Muscle layer of colon (tissue), 2 donors: ENCODE results near the gene TNIK.

Source experiments
- H3K27ac ChIP-seq: one replicate; pipeline ENCODE4 v1.7.0; 2013; ENCODE audit warnings: low read depth, mild to moderate bottlenecking, low read length, moderate library complexity
- H3K27me3 ChIP-seq, 2 donors: one replicate each; pipeline ENCODE4 v1.7.0; 2013; ENCODE audit warnings: low read length in 2 of 2, mild to moderate bottlenecking in 2 of 2; ENCODE audit not compliant: insufficient read depth in 2 of 2, control insufficient read depth in 1 of 2
- H3K36me3 ChIP-seq: one replicate; pipeline ENCODE4 v1.7.0; 2013; ENCODE audit warnings: mild to moderate bottlenecking, low read length; ENCODE audit not compliant: insufficient read depth
- H3K4me1 ChIP-seq: one replicate; pipeline ENCODE4 v1.7.0; 2013; ENCODE audit warnings: mild to moderate bottlenecking, low read length; ENCODE audit not compliant: insufficient read depth
- H3K4me3 ChIP-seq, 2 donors: one replicate each; pipeline ENCODE4 v1.7.0; 2013; ENCODE audit warnings: low read length in 2 of 2, low read depth in 1 of 2, mild to moderate bottlenecking in 1 of 2, moderate library complexity in 1 of 2
- H3K9ac ChIP-seq: one replicate; pipeline ENCODE4 v1.7.0; 2013; ENCODE audit warnings: low read length
- H3K9me3 ChIP-seq: one replicate; pipeline ENCODE4 v1.7.0; 2013; ENCODE audit warnings: mild to moderate bottlenecking, low read length
- donor health status: abdominal sarcoma.
- donor health status: Adenocarcinoma of cecum.

Gene TNIK

GRCh38 chr3:171142985-171143384 lies 317.2 kb downstream of the TNIK start:
- peaks cover 6% of the 10 kb centered on the region for H3K36me3 ChIP-seq
- no peak overlapping the region for H3K4me3 ChIP-seq
- H3K9me3 ChIP-seq: no peaks in the 10 kb centered on the region
- H3K27me3 ChIP-seq: no peaks in the 10 kb centered on the region
- H3K4me1 ChIP-seq: no peaks in the 10 kb centered on the region
- H3K27ac ChIP-seq: no peak overlapping the region
- H3K9ac ChIP-seq: no peak overlapping the region

GRCh38 chr3:171140246-171140645 lies 320.0 kb downstream of the TNIK start:
- no peaks in the 10 kb centered on the region for H3K27me3 ChIP-seq
- H3K4me3 ChIP-seq: no peak overlapping the region
- H3K9me3 ChIP-seq: no peaks in the 10 kb centered on the region
- no peaks in the 10 kb centered on the region for H3K4me1 ChIP-seq
- H3K27ac ChIP-seq: no peak overlapping the region
- peaks cover 9% of the 10 kb centered on the region for H3K36me3 ChIP-seq
- H3K9ac ChIP-seq: no peak overlapping the region

GRCh38 chr3:171138027-171138426 lies 322.2 kb downstream of the TNIK start:
- H3K4me1 ChIP-seq: no peaks in the 10 kb centered on the region
- H3K27me3 ChIP-seq: no peaks in the 10 kb centered on the region
- H3K27ac ChIP-seq: no peak overlapping the region
- H3K4me3 ChIP-seq: no peak overlapping the region
- H3K9me3 ChIP-seq: no peaks in the 10 kb centered on the region
- H3K36me3 ChIP-seq: peaks cover 9% of the 10 kb centered on the region
- H3K9ac ChIP-seq: no peak overlapping the region

- Histone ChIP-seq H3K9ac (no peak overlapping the region), H3K36me3 (peaks cover 9% of the 10 kb centered on the region), H3K9me3 (no peaks in the 10 kb centered on the region), H3K4me1 (no peaks in the 10 kb centered on the region), H3K4me3 (no peak overlapping the region), H3K27me3 (no peaks in the 10 kb centered on the region), H3K27ac (no peak overlapping the region)
Measured at GRCh38 chr3:171135549-171135948, 324.7 kb downstream of the TNIK start.

GRCh38 chr3:171133796-171134569 lies 326.2 kb downstream of the TNIK start:
- Histone ChIP-seq H3K4me3 (no peak overlapping the region), H3K27ac (no peak overlapping the region), H3K36me3 (peaks cover 3% of the 10 kb centered on the region), H3K9me3 (no peaks in the 10 kb centered on the region), H3K9ac (no peak overlapping the region), H3K4me1 (no peaks in the 10 kb centered on the region), H3K27me3 (no peaks in the 10 kb centered on the region)

GRCh38 chr3:171133337-171133736 lies 326.9 kb downstream of the TNIK start:
- H3K27ac ChIP-seq: no peak overlapping the region
- no peak overlapping the region for H3K4me3 ChIP-seq
- no peaks in the 10 kb centered on the region for H3K9me3 ChIP-seq
- H3K27me3 ChIP-seq: no peaks in the 10 kb centered on the region
- no peaks in the 10 kb centered on the region for H3K4me1 ChIP-seq
- no peak overlapping the region for H3K9ac ChIP-seq
- peaks cover 3% of the 10 kb centered on the region for H3K36me3 ChIP-seq

- Histone ChIP-seq H3K4me1 (no peaks in the 10 kb centered on the region), H3K36me3 (peaks cover 3% of the 10 kb centered on the region), H3K27ac (no peak overlapping the region), H3K9ac (no peak overlapping the region), H3K27me3 (no peaks in the 10 kb centered on the region), H3K4me3 (no peak overlapping the region), H3K9me3 (no peaks in the 10 kb centered on the region)
Measured at GRCh38 chr3:171132873-171133272, 327.3 kb downstream of the TNIK start.

GRCh38 chr3:171129827-171130226 lies 330.4 kb downstream of the TNIK start:
- no peak overlapping the region for H3K4me3 ChIP-seq
- no peaks in the 10 kb centered on the region for H3K4me1 ChIP-seq
- H3K27me3 ChIP-seq: no peaks in the 10 kb centered on the region
- H3K36me3 ChIP-seq: no peaks in the 10 kb centered on the region
- H3K9me3 ChIP-seq: no peaks in the 10 kb centered on the region
- H3K27ac ChIP-seq: no peak overlapping the region
- no peak overlapping the region for H3K9ac ChIP-seq

GRCh38 chr3:171127611-171128010 lies 332.6 kb downstream of the TNIK start:
- no peak overlapping the region for H3K9ac ChIP-seq
- H3K27me3 ChIP-seq: no peaks in the 10 kb centered on the region
- no peak overlapping the region for H3K27ac ChIP-seq
- no peak overlapping the region for H3K4me3 ChIP-seq
- H3K36me3 ChIP-seq: no peaks in the 10 kb centered on the region
- no peaks in the 10 kb centered on the region for H3K9me3 ChIP-seq
- no peaks in the 10 kb centered on the region for H3K4me1 ChIP-seq

- H3K36me3 ChIP-seq: no peaks in the 10 kb centered on the region
- H3K4me1 ChIP-seq: no peaks in the 10 kb centered on the region
- no peak overlapping the region for H3K27ac ChIP-seq
- H3K27me3 ChIP-seq: no peaks in the 10 kb centered on the region
- H3K4me3 ChIP-seq: no peak overlapping the region
- H3K9me3 ChIP-seq: no peaks in the 10 kb centered on the region
- H3K9ac ChIP-seq: no peak overlapping the region
Measured at GRCh38 chr3:171126478-171127209, 333.6 kb downstream of the TNIK start.

- no peaks in the 10 kb centered on the region for H3K9me3 ChIP-seq
- H3K27me3 ChIP-seq: no peaks in the 10 kb centered on the region
- no peak overlapping the region for H3K9ac ChIP-seq
- H3K36me3 ChIP-seq: no peaks in the 10 kb centered on the region
- H3K27ac ChIP-seq: no peak overlapping the region
- no peaks in the 10 kb centered on the region for H3K4me1 ChIP-seq
- no peak overlapping the region for H3K4me3 ChIP-seq
Measured at GRCh38 chr3:171125010-171125409, 335.2 kb downstream of the TNIK start.

GRCh38 chr3:171123915-171124314 lies 336.3 kb downstream of the TNIK start:
- Histone ChIP-seq H3K27ac (no peak overlapping the region), H3K36me3 (no peaks in the 10 kb centered on the region), H3K4me1 (no peaks in the 10 kb centered on the region)

More at GRCh38 chr3:171123915-171124314, 336.3 kb downstream of the TNIK start:
- no peak overlapping the region for H3K4me3 ChIP-seq
- H3K27me3 ChIP-seq: no peaks in the 10 kb centered on the region
- no peaks in the 10 kb centered on the region for H3K9me3 ChIP-seq
- no peak overlapping the region for H3K9ac ChIP-seq
